SW 1271 (cell line): ENCODE measurements around the gene CLTA.
"Not testable (repeated sequence)": the region's sequence is repeated elsewhere in the genome, so short reads cannot be mapped to it uniquely, and the experiment has no call there.

Source experiments
- DNase-seq, 2 experiments: peaks; one replicate each; lab custom pipeline; 2025; lab: John Stamatoyannopoulos, UW

CLTA gene

GRCh38 chr9:36188212-36188611 lies 2.5 kb upstream of the CLTA start:
- no peak for DNase-seq

GRCh38 chr9:36189976-36190375 lies 745 bp upstream of the CLTA start:
- no peak for DNase-seq

GRCh38 chr9:36191290-36191645 lies 547 bp downstream of the CLTA start:
- DNase-seq, result no peak

- DNase-seq, result no peak
Observed at GRCh38 chr9:36191686-36192085, 965 bp downstream of the CLTA start.

DNA sequence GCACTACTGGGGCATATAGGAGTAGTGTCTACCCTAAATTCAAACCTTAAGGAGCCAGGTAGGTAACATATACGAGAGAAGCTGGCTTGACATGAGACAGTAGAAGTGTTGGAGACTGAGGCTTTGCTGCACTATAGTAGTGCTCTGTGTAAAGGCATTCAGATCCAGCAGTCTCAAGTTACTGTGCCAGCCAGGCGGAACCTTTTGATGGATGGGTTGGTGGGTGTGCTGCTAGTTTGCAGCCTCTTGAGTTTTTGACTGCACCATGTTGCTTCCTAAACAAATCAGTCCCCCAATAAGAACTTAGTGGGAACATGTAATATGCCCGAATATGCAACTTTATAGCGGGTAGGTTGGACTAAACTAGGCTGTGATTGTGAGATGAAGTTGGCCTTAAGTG lies 1.5 kb downstream of the CLTA start:
- no peak for DNase-seq

DNA sequence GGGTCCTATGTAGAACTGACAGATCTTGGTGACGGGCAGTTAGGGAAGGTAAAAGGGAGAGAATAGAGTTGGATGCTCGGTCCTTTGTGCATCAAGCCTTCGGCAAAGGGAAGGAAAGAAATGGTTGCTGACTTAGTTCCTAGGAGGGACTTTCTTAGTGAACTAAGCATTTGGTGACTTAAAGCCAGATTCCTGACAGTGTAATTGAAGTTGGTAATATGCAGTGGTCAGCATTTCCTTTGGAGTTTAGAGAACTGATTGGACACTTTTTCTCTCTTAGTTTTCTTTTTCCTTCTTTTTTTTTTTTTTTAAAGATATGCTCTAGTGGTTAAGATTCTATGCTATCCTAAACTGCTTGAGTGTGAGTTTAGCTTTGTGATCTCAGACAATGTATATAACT lies 2.3 kb downstream of the CLTA start:
- DNase-seq, result no peak

DNA sequence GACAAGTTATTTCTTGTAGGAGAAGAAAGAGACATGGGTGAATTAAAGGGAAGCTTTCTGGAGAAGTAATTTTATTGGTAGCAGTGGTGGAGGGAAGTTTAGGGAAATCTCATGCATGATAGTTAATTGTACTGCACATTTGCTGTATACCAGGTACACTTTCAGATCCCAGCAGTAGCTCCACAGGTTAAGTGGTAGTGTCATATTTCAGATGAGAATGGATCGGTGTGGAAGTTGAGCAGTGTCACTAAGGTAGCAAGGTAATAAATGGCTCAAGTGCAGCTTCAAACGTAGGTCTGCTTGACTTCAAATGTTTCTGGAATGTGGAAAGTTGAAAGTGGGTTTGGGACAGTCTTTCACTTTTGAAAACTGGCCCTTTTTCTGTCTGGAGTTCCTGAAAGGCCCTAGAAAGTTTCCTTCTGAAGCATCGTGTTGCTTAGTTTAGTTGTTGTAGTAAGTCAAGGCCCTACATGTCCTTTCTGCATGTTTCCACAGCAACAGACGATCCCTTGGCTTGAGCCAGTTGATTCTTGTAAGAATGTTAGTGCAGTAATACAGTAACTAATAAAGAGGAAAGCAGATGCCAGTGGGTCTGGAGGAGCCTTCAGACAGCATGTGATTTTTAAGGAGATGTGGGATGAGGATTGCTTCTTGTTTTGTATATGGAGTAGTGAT lies 3.7 kb downstream of the CLTA start:
- DNase-seq, result no peak

DNA sequence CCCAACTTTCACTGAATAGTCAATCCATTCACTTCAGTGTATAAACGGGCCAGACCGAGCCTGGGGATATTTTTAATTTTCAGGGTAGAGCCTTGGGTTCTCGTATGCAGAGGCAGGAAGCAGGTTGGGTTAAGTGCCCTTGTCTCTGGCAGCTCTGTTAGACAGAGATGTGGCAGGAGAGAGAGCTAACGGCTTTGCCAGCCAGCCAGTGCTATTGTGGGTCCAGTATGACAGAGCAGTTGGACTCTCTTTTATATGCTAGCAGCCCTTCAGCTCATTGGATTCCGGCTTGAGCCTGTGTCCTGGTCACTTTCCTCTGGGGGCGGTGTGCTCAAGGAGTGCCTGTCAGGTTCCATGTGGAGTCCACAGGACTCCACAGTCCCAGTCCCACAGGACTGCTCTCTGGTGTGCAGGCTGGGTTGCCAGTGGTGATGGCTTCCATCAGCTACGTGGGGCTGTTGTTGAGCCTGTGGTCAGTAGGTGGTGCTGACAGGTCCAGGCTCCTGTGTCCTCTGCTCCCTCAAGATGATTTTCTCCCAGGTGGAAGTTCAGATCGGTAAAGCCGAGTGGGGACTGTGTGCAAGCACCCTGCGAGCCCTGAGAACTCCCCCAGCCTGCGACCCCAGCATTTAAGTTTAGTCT lies 14.3 kb downstream of the CLTA start:
- DNase-seq, result no peak

DNA sequence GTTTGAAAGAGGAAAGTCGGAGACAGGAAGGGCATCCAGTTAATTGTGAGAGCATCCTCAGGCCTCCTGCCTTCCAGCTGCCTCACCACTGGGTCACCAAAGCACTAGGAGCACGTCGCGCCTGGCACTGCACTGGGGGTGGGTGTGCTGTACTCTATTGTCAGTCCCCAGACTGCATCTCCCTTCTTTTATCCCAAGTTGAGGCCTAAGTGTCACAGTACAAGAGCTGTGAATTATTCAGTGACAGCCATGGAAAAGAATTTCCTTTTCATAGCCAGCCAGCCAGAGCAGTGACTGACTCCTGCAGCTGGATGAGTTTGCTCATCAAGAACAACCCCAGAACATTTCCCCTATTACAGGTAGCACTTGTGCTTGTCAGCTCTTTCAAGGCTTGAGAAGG lies 16.3 kb downstream of the CLTA start:
- no peak for DNase-seq

GRCh38 chr9:36207546-36208012 lies 16.9 kb downstream of the CLTA start:
- DNase-seq, result no peak

DNA sequence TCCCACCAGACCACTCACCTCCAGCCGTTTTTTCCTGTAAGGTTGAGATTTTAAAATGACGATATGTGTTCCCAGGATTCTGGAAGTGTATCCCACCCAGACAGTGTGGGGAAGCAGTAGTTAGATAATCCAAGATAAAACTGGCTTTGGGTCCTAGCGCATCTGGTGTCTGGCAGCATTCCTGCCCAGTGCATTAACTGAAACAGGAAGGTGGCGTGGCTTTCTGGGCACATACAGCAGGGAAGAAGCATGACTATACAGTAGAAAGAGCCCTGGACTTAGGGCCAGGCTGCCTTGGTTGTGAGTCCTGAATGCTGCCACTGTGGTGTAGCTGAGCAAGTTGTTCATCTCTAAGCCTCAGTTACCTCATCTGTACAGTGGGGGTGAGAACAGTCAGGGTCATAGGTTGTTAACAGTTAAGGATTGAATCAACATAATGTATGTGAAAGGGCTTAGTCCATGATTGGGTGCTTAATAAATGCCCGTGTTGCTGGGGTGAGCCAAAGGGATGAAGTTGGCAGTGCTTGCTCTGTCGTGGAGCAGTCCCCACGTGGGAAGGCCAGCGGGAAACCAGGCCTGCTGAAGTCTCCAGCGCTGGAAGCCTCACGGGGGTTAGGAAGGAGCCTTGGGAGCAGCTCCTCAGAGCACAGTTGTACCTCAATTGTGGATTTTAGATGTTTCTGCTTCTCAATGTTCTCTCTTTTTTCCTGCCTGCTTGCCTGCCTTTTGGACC lies 18.0 kb downstream of the CLTA start:
- DNase-seq, result no peak

GRCh38 chr9:36210722-36211121 lies 20.0 kb downstream of the CLTA start:
- no peak for DNase-seq

GRCh38 chr9:36211510-36211909 lies 20.8 kb downstream of the CLTA start:
- no peak for DNase-seq

GRCh38 chr9:36213387-36213786 lies 22.7 kb downstream of the CLTA start:
- no peak for DNase-seq

- DNase-seq, result no peak
Observed at GRCh38 chr9:36213989-36214388, 23.3 kb downstream of the CLTA start.

- no peak for DNase-seq
Observed at GRCh38 chr9:36214571-36214970, 23.9 kb downstream of the CLTA start.

GRCh38 chr9:36217256-36217968 lies 26.7 kb downstream of the CLTA start:
- no peak for DNase-seq

DNA sequence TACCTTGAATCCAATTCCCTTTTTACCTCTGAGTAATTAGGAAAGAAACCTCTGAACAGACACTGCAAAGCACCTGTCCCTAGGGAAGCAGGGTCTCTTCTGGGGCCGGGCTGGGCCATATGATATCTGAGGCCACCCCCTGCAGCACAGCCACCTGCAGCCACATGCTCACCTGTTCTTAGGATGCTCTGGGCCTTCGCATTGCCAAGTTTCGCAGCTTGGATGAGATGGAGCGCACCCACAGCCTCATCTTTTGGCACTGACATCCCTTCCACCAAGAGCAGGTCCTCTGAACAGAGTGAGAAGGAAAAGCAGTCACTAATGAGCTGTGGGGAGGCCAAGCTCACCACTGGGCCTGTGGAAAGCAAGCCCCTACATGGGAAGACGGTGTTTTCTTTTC lies 27.3 kb downstream of the CLTA start:
- DNase-seq, result no peak

GRCh38 chr9:36218411-36218901 lies 27.7 kb downstream of the CLTA start:
- DNase-seq, result no peak

GRCh38 chr9:36221667-36222066 lies 30.9 kb downstream of the CLTA start:
- DNase-seq, result no peak

DNA sequence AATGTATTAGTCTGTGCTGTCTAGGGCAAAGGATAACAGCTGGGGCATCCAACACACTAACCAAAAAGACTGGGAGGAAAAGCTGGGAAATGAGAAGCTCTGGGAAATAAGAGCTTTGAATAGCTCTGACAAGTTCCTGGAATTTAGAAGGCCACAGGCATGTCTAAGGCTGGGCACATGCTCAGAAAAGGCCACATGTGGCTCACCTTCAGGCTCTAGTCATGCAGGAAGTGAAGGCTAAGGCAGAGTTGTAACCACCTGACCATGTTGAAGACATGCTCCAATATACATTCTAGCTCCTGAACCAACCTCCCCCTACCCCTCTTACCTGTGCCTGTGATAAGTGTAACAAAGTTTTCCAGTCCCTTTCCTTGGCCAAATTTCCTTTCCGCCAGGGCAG lies 31.7 kb downstream of the CLTA start:
- DNase-seq, result no peak

GRCh38 chr9:36237230-36237629 lies 46.5 kb downstream of the CLTA start:
- no peak for DNase-seq

- DNase-seq, result not testable (repeated sequence)
Observed at GRCh38 chr9:36239205-36239604, 48.5 kb downstream of the CLTA start.
